ENCODE results near the gene CMIP. TPM values are rescaled to one million over a fixed set of nuclear protein-coding genes. Genes with fewer than 3 reads are reported as not detected.
A peak's percentile ranks its signal among the peaks of the same experiment; 100 is the strongest.
"Not testable (repeated sequence)": the region's sequence is repeated elsewhere in the genome, so short reads cannot be mapped to it uniquely, and the experiment has no call there.

Gene CMIP
- polyA plus RNA-seq, 1 donor = 44.3 TPM

GRCh38 chr16:81516478-81517149 lies 72.0 kb downstream of the CMIP start:
- DNase-seq = no peak

GRCh38 chr16:81517150-81517499 lies 72.5 kb downstream of the CMIP start:
- no peak for DNase-seq

DNA sequence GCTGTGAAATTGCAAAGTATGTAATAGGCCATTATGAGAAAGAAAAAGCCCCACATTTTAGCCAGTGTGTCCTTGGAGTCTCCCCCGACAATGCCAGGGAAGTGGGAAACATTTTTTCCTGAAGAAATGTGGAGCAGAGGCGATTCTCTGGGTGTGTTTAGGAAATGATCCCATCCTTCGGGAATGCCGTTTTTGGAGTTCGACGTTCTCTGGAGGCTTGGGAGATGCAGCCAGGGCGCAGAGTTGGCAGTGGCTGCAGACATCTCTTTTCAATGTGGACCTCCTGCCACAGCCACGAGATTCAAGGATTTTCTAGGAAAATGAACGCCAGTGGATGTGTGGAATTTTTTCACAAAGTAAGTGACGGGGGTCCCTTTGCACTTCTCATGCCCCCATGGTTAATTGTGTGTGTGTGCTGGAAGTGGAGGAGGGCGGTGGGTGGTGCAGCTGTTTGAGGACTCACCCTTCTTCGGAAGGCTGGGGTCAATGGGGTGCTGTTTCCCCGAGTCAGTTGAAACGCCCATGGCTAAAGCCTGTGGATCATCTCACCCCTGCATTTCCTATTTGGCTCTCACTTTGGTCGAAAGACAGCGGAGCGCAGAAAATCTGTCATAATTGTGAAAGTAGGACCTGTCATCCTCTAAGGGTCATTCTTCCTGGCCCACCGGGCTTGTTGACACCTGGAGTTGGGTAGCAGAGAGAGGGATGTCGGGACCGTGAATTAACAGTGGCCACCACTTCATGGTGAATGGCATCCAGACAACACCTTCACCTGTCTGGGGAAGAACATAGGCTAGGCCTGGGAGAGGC lies 73.2 kb downstream of the CMIP start:
- no peak for DNase-seq

DNA sequence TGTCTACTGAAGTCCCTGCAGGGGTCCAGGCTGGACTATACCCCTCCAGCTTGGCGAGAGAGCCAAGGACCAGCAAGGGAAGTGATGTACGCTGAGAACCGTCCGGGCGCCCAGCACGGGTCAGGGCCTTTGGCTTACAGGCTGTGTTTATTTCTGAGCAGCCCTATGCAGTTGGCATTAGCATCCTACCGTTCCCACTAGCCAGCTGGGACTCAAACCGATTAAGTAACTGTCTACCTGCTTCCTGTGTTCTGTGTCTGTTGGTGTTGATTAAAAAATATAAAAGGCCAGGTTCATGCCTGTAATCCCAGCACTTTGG lies 73.8 kb downstream of the CMIP start:
- DNase-seq = no peak

DNA sequence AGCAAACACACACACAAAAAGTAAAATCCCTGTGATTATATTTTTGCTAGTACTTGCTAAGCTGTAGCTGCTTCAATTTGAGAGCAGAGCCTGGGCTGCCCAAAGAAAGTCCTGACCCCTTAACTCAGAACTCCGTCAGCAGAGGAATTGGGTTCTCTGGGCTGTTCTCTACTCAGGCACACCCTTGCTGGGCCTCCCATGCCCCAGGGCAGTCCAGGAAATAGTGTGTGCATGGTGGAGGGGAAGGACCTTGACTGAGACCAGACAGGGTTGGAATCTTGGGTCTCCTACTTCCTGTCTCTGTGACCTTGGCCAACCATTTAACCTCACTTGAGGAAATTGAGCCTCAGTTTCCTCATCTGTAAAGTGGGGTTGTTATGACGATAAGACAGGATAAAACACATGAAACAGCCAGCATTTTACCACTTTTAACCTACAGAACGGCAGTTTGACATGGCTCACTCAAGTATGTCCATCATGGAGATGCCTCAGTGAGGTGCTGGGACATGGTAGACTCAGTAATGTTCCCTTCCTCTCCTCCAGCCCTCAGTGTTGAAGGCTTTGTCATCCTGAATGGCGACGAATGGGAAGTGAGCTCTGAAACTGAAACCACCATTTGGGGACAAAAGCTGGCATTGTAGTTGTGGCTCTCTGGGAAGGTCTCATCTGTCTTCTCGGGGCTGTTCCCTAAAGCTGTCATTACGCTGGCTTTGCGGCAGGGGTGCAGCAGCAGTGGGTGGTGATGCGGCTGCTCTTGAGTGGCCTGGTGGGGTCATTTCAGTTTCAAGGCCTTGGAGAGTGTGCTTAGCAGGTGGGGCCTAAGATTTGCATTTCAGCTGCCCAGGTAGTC lies 74.9 kb downstream of the CMIP start:
- DNase-seq = no peak

DNA sequence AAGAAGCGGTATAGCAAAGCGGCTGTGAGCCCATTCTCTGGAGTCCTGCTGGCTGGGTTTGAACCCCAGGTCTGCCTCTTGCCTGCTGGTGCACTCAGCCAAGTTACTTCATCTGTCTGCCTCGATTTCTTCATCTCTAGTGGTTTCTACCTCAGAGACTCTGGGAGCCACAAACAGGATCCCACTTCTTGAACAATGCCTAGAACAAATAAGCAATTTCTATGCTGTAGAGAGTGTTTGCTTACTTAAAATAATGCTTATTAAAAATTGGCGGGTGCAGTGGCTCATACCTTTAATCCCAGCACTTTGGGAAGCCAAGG lies 75.5 kb downstream of the CMIP start:
- no peak for DNase-seq

DNA sequence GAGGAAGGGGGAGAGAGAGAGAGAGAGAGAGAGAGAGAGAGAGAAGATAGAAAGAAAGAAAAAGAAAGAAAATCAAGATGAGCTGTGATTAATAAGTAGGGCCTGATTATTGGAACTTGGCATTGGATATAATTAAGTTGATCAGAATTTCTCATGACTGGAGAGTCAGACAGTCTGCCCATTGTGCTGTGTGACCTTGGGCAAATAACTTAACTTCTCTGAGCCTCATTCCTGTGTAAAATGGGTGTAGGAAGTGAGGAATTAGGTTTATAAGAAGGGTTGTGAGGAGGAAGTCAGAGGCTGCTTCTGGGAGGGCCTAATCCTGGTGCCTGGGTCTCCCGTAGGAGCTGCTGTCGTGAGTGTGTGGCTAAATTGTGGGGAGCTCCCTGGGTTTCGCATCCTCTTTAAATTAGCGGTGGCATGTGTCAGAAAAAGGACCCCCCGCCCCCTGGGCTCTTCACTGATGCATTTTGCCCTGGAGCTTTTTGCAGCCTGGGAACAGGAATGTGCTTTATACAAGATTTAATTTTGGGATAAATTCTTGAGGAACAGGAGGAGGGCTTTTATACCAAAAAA lies 76.0 kb downstream of the CMIP start:
- DNase-seq = no peak

GRCh38 chr16:81521141-81521626 lies 76.6 kb downstream of the CMIP start:
- peak; percentile 41 for DNase-seq

DNA sequence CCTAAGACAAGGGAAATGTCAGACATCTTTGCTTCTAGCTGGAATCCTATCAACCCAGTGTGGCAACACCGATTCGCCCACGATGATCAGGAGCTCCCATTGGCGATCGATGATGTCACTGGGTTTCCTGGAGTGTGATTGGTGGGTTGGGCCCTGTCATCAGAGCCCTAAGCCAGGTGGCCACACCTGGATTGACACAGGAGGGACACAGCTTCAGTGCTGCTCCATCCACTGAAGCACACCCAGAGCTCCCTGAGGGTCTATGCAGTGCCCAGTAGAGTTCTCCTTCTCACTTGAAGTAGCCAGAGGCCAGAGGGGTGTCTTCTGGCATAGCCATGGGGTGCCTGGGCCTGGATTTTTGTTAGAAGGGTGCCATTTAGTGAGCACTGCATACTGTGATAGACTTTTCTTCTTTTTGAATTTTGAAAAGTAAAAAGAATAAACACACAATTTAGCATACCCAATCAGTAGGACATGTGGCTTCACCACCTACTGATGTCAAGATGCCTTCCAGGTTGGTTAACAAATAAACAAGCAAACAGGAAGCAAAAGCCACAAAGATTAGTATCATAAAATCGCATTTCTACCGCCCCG lies 77.6 kb downstream of the CMIP start:
- DNase-seq = no peak

GRCh38 chr16:81522851-81523250 lies 78.2 kb downstream of the CMIP start:
- DNase-seq = not testable (repeated sequence)

DNA sequence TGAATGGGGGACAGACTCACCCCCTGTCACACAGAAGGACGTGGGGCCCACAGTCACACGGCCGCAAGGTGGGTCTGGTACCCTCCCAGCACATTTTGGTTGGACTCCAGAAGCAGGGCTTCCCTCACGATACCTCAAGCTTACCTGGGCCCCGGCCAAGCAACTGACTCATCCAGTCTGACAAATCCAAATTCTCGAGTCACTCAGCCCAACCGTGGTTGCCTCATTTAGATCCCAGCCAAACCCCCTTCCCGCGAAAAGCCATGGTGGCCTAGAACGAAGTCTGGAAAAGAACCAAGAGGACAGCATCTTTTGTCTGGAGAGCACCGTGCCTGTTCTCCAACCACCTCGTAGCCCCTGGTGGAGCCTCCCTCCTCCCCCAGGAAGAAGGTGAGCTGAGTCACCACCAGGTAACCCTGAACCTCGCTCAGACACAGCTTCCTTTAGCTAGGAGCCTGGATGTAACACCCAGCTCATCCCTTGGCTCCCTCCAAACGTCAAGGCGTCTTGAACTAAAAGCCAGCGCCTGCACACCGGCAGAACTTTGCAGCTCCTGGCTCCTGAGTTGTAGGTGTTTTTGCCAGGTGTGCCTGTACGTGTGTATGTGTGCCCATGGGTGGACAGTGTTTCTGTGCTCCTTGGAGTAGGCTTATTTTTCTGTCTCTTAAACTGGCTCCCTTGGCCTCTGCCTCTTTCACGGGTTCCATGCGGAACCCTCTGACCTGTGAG lies 78.9 kb downstream of the CMIP start:
- DNase-seq = no peak

- DNase-seq = no peak
These were observed 79.8 kb downstream of the CMIP start for GRCh38 chr16:81524382-81524781.

GRCh38 chr16:81524885-81525284 lies 80.3 kb downstream of the CMIP start:
- not testable (repeated sequence) for DNase-seq

- no peak for DNase-seq
These were observed 81.6 kb downstream of the CMIP start for GRCh38 chr16:81526199-81526598.

DNA sequence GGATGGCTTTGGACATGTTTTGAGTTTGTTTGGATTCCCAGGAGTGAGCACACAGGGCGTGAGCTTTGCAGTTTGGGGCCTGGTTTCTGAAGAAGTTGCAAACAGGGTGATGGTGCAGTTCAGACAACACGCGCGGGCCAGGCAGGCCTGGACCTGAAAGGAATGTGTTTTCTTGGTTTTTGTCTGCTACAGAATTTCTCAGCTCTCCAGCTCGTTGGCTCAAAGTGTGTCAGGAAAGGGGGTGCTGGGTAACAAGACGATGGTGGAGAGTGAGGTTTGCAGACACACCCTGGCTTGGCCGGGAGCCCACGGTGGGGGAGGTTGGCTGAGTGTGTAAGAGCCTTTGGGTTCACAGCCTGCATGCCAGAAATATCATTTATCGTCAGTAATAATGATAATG lies 82.3 kb downstream of the CMIP start:
- DNase-seq = no peak

DNA sequence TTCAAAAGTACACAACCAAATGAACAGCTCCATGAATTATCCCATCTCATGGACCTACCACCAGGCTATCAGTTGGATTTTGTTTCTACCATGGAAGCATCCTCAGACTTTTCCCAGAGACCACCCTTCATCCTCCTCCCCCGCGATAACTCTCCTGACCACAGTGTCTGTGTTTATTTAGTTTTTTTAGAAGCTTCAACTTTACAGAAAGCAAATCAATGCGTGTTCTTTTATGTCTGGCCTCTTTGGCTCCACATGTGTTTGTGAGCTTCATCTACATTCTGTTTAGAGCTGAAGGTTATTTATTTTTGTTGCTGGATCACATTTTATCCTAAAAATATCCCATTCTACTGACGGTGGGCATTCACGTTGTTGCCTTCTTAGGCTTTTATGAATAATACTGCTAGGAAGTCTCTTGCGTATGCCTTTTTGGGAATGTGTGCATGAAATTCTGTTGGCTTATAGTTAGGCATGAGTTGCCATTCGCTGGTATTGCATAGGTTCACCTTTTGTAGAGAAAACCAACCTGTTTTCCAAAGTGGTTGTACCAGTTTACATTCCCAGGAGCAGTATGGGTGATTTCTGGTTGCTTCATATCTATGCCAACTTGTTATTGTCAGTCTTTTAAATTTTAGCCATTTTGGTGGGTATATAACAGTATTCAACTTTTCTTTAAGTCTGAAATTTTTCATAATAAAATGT lies 83.0 kb downstream of the CMIP start:
- no peak for DNase-seq

GRCh38 chr16:81528256-81528655 lies 83.6 kb downstream of the CMIP start:
- DNase-seq = no peak

DNA sequence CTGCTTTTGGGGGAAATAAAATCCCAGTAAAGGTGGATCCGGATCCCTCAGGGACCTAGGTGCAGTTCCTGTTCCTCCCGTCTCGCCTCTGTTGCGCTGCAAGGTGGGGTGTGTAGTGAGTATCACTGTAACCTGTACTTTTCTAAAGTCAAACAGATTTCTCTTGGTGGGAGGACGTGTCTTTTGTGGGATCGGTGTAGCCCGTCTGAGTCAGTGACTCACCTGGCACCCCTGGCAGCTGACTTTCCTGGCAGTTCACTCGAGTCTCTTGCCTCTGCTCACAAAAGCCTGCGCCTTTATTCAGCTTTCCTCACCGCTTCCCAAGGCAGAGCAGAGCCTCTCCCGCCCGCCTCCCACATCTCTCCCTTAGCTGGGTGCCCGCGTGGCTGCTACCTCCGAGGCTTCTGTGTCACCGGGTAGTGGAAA lies 85.7 kb downstream of the CMIP start:
- no peak for DNase-seq

DNA sequence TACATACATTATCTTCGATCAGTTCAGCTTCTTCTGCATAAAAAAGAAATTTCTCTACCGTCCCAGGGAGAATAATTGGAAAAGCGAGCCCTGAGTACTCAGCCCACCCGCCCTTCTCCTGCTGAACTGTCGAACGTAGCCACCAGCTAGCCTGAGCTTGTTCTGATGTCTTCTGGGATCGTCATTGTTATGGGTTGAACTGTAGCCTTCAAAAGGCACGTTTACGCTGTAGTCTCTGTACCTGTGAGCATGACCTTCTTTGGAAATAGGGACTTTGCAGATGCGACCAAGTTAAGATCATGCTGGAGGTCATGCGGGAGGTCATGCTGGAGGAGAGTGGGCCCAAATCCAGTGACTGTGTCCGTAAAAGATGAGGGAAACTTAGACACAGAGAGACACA lies 86.2 kb downstream of the CMIP start:
- no peak for DNase-seq

DNA sequence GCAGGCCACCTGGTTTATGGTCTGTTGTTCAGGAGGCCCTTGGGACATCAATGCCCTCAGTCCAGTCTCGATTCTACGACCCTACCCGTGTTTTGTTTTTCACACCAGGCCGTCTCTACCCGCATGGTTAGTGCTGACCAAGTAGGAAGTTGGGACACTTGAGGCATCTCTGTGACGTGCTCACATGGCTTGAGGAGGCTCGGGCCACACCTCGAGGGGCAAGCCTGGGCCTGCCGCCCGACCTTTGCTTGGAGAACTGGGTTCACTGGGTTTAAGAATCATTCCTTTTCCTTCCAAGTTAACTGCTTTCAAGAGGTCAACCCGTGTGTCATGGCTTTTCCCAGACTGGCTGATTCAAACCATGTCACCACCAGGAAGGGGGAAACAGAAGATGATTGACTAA lies 86.8 kb downstream of the CMIP start:
- no peak for DNase-seq
